Spleen (tissue), 11 donors: ENCODE measurements around the gene VTI1A. TPM values are rescaled to one million over a fixed set of nuclear protein-coding genes. Genes with fewer than 3 reads are reported as not detected.

Experiments
- DNase-seq: peaks from one replicate; pipeline ENCODE4 v3.0.0-alpha.2; 2020
- H3K27ac ChIP-seq, 8 donors: fragments of 200-600 bp; sonication (generic) in 7 of 8; 1 replicate in 4 of 8; 2 replicates in 4 of 8; pipeline versions ENCODE4 v1.5.0 to v1.8.0; 2016 to 2021; ENCODE audit warnings: inconsistent platforms in 4 of 8, mild to moderate bottlenecking in 4 of 8, moderate library complexity in 1 of 8
- H3K27me3 ChIP-seq, 7 donors: fragments of 200-600 bp; sonication (generic) in 6 of 7; replicated peaks in 1 of 7; 1 replicate in 4 of 7; 2 replicates in 3 of 7; pipeline versions ENCODE4 v1.5.0 to v1.8.0; 2016 to 2021; ENCODE audit warnings: inconsistent platforms in 3 of 7, mild to moderate bottlenecking in 1 of 7
- H3K36me3 ChIP-seq, 6 donors: fragments of 200-600 bp; sonication (generic) in 5 of 6; 1 replicate in 4 of 6; 2 replicates in 2 of 6; pipeline versions ENCODE4 v1.5.0 to v1.8.0; 2016 to 2021; ENCODE audit warnings: inconsistent platforms in 2 of 6
- H3K4me1 ChIP-seq, 6 donors: fragments of 200-600 bp; sonication (generic) in 5 of 6; 1 replicate in 3 of 6; 2 replicates in 3 of 6; pipeline versions ENCODE4 v1.5.0 to v1.8.0; 2016 to 2021; ENCODE audit warnings: inconsistent platforms in 3 of 6
- H3K4me3 ChIP-seq, 8 donors: fragments of 200-600 bp; sonication (generic) in 7 of 8; 1 replicate in 4 of 8; 2 replicates in 4 of 8; pipeline versions ENCODE4 v1.5.0 to v1.8.0; 2016 to 2021; ENCODE audit warnings: inconsistent platforms in 4 of 8, mild to moderate bottlenecking in 4 of 8, moderate library complexity in 2 of 8
- H3K9me3 ChIP-seq, 8 donors: fragments of 200-600 bp; sonication (generic) in 7 of 8; 1 replicate in 4 of 8; 2 replicates in 4 of 8; pipeline versions ENCODE4 v1.5.0 to v1.8.0; 2016 to 2021; ENCODE audit warnings: inconsistent platforms in 4 of 8
- CTCF ChIP-seq, 11 experiments: fragments of 200-600 bp in 7 of 11; fragments of 450-650 bp in 4 of 11; sonication (generic) in 4 of 11; IDR thresholded peaks in 8 of 11; conservative IDR thresholded peaks in 3 of 11; 1 replicate in 7 of 11; 2 replicates in 4 of 11; pipeline versions ENCODE4 v1.4.0 to v1.8.0; 2016 to 2021; ENCODE audit warnings: antibody characterized with exemption in 11 of 11, inconsistent platforms in 4 of 11, mild to moderate bottlenecking in 1 of 11
- POLR2A ChIP-seq, 3 donors: fragments of 450-650 bp; IDR thresholded peaks; one replicate each; pipeline ENCODE4 v1.5.1; 2017; ENCODE audit warnings: antibody characterized with exemption in 3 of 3, mild to moderate bottlenecking in 1 of 3
- POLR2AphosphoS5 ChIP-seq, 3 donors: sonication (generic); formaldehyde crosslinking; IDR thresholded peaks; one replicate each; pipeline ENCODE4 v1.5.1; 2017; ENCODE audit warnings: antibody characterized with exemption in 3 of 3
- WGBS, 5 donors: extraction: QIAGEN DNeasy Blood & Tissue Kit in 3 of 5; methylation state at CpG; one replicate each; pipeline versions ENCODE4 v1.1.5 to v1.1.7; 2013 to 2018; 5-methylcytosine and 5-hydroxymethylcytosine counted together
- intact Hi-C: fragments of 100-400 bp; cut with DNase I; formaldehyde crosslinking; loops from one replicate; pipeline ENCODE4 v1.15.0; 2023; ENCODE audit warnings: low total_unique reads
- polyA plus RNA-seq, 3 donors: library from polyadenylated mRNA; stranded (reverse); fragments of 200-250 nt; gene quantifications; one replicate each; pipeline ENCODE4 v1.2.1, GENCODE V29; 2013
- total RNA-seq, 7 donors: library from RNA; depleted of rRNA in 3 of 7; stranded (reverse); fragments of >200 nt in 3 of 7; fragmentation: NEBNext Ultra II Directional in 4 of 7; extraction: Animal tissue kit (Norgen Biotek cat#: 25700) in 4 of 7; gene quantifications; one replicate each; pipeline versions ENCODE4 v1.1.0 to v1.2.1, GENCODE V29; 2016 to 2021
- donor health status: healthy with polysubstance abuse.
- donor health status: DM: no; HTN: no; CAD: no; lungs with moderate emphysema.
- donor health status: DM: no; HTN: no; CAD: no.
- donor health status: Bipolar disorder and iron deficiency.
- donor health status: healthy.
- donor health status: DM: no; HTN: no; CAD: no.
- donor health status: DM: yes; HTN: yes; CAD: no.

VTI1A gene
- total and polyA plus RNA-seq, 10 donors = 7.8 to 129 (median 56.2) TPM

GRCh38 chr10:112847778-112848177 lies 400.8 kb downstream of the VTI1A start:
- peaks cover 0 to 6% (median 0%) of the 10 kb centered on the region in 6 donors for H3K36me3 ChIP-seq
- no peak for DNase-seq
- H3K4me1 ChIP-seq = peaks cover 0 to 22% (median 0%) of the 10 kb centered on the region in 6 donors
- H3K9me3 ChIP-seq = peaks cover 0 to 40% (median 27%) of the 10 kb centered on the region in 8 donors
- intact Hi-C loops = no loop called here
- no peak overlapping the region for H3K4me3 ChIP-seq
- H3K27me3 ChIP-seq = no peaks in the 10 kb centered on the region
- 96 to 98% (median 98%) methylated on average over 2 of the region's 2 CpGs for WGBS, 5 donors
- no peak for TF ChIP-seq POLR2A (IDR thresholded peaks at IDR 0.05)
- no peak for TF ChIP-seq CTCF (IDR thresholded peaks at IDR 0.05 in 8 of 11, conservative IDR thresholded peaks at IDR 0.05 in 3 of 11)
- TF ChIP-seq POLR2AphosphoS5 (IDR thresholded peaks at IDR 0.05) = no peak
- H3K27ac ChIP-seq = no peak overlapping the region

GRCh38 chr10:112848228-112848627 lies 401.2 kb downstream of the VTI1A start:
- Histone ChIP-seq H3K9me3 (peaks cover 0 to 40% (median 27%) of the 10 kb centered on the region in 8 donors), H3K36me3 (peaks cover 0 to 6% (median 0%) of the 10 kb centered on the region in 6 donors), H3K4me3 (no peak overlapping the region), H3K27ac (no peak overlapping the region), H3K27me3 (no peaks in the 10 kb centered on the region), H3K4me1 (peaks cover 0 to 27% (median 0%) of the 10 kb centered on the region in 6 donors)
- 78 to 93% (median 83%) methylated on average over 2 of the region's 2 CpGs for WGBS, 5 donors
- intact Hi-C loops = no loop called here
- no peak for TF ChIP-seq POLR2AphosphoS5 (IDR thresholded peaks at IDR 0.05)
- TF ChIP-seq POLR2A (IDR thresholded peaks at IDR 0.05) = no peak
- TF ChIP-seq CTCF (IDR thresholded peaks at IDR 0.05 in 8 of 11, conservative IDR thresholded peaks at IDR 0.05 in 3 of 11) = no peak
- no peak for DNase-seq

- H3K9me3 ChIP-seq = peaks cover 0 to 40% (median 27%) of the 10 kb centered on the region in 8 donors
- no peak overlapping the region for H3K4me3 ChIP-seq
- DNase-seq = no peak
- WGBS, 5 donors = 88 to 98% (median 88%) methylated on average over 3 of the region's 3 CpGs
- H3K27me3 ChIP-seq = no peaks in the 10 kb centered on the region
- H3K36me3 ChIP-seq = peaks cover 0 to 6% (median 0%) of the 10 kb centered on the region in 6 donors
- intact Hi-C loops = no loop called here
- TF ChIP-seq CTCF (IDR thresholded peaks at IDR 0.05 in 8 of 11, conservative IDR thresholded peaks at IDR 0.05 in 3 of 11) (no peak), POLR2A (IDR thresholded peaks at IDR 0.05) (no peak), POLR2AphosphoS5 (IDR thresholded peaks at IDR 0.05) (no peak)
- peak overlapping the region in 1 of 8 donors; percentile 24 for H3K27ac ChIP-seq
- peaks cover 0 to 23% (median 0%) of the 10 kb centered on the region in 6 donors for H3K4me1 ChIP-seq
These were observed 401.9 kb downstream of the VTI1A start for GRCh38 chr10:112848868-112849430.

- H3K36me3 ChIP-seq = peaks cover 0 to 6% (median 0%) of the 10 kb centered on the region in 6 donors
- intact Hi-C loops = no loop called here
- no peak for DNase-seq
- H3K4me1 ChIP-seq = peaks cover 0 to 20% (median 0%) of the 10 kb centered on the region in 6 donors
- no peak for TF ChIP-seq POLR2A (IDR thresholded peaks at IDR 0.05)
- no peaks in the 10 kb centered on the region for H3K27me3 ChIP-seq
- H3K9me3 ChIP-seq = peaks cover 0 to 40% (median 27%) of the 10 kb centered on the region in 8 donors
- no peak overlapping the region for H3K4me3 ChIP-seq
- 92 to 97% (median 94%) methylated on average over 6 of the region's 6 CpGs for WGBS, 5 donors
- H3K27ac ChIP-seq = peak overlapping the region in 1 of 8 donors; percentile 4
These were observed 402.5 kb downstream of the VTI1A start for GRCh38 chr10:112849546-112849945.
